B cell (primary cell): ENCODE results near the gene BTBD10. TPM values are rescaled to one million over a fixed set of nuclear protein-coding genes. Genes with fewer than 3 reads are reported as not detected.

Source experiments
- ATAC-seq: fragments of 200-7000 bp; cut with Tn5 transposase; one replicate; pipeline ENCODE4 v1.10.0; 2021; ENCODE audit warnings: low read depth, mild to moderate bottlenecking, moderate number of reproducible peaks, moderate library complexity
- CTCF ChIA-PET: fragments of 350-600 bp; sonication (Branson Sonifier 250); formaldehyde crosslinking; loops from one replicate; lab custom pipeline; 2021; ENCODE audit warnings: antibody characterized with exemption, inconsistent platforms; lab: Charles Lee
- POLR2A ChIA-PET: fragments of 350-600 bp; sonication (Branson Sonifier 250); formaldehyde crosslinking; loops from one replicate; lab custom pipeline; 2021; ENCODE audit warnings: antibody characterized with exemption; lab: Charles Lee
- DNase-seq: peaks from one replicate; pipeline ENCODE4 v3.0.0; 2013
- H2AFZ ChIP-seq: 2 replicates; pipeline ENCODE4 v1.6.1; 2012; ENCODE audit warnings: mild to moderate bottlenecking, low read depth, low read length; ENCODE audit not compliant: insufficient read depth, poor library complexity, severe bottlenecking
- H3K27ac ChIP-seq, 2 donors: 1 replicate in 1 of 2; 2 replicates in 1 of 2; pipeline ENCODE4 v1.5.1; 2012 to 2013; ENCODE audit warnings: low read length in 2 of 2, mild to moderate bottlenecking in 2 of 2, moderate library complexity in 1 of 2
- H3K27me3 ChIP-seq, 4 experiments: fragments of 200-600 bp in 1 of 4; sonication (generic) in 1 of 4; replicated peaks in 1 of 4; 1 replicate in 2 of 4; 2 replicates in 2 of 4; pipeline versions ENCODE4 v1.6.1 to v1.7.0; 2013 to 2016; ENCODE audit warnings: low read length in 3 of 4, mild to moderate bottlenecking in 2 of 4, mixed read lengths in 1 of 4, moderate library complexity in 1 of 4; ENCODE audit not compliant: insufficient read depth in 4 of 4, control insufficient read depth in 3 of 4; ENCODE audit errors: control extremely low read depth in 1 of 4
- H3K36me3 ChIP-seq, 2 experiments: replicated peaks in 1 of 2; 1 replicate in 1 of 2; 2 replicates in 1 of 2; pipeline versions ENCODE4 v1.6.1 to v1.7.1; 2013; ENCODE audit warnings: low read length in 1 of 2; ENCODE audit not compliant: insufficient read depth in 2 of 2, control insufficient read depth in 1 of 2; ENCODE audit errors: control extremely low read depth in 1 of 2, extremely low read depth in 1 of 2
- H3K4me1 ChIP-seq, 2 donors: fragments of 200-600 bp in 1 of 2; sonication (generic) in 1 of 2; 1 replicate in 1 of 2; 2 replicates in 1 of 2; pipeline versions ENCODE4 v1.5.1 to v1.6.1; 2013 to 2017; ENCODE audit warnings: low read length in 2 of 2; ENCODE audit not compliant: control insufficient read depth in 2 of 2, insufficient read depth in 2 of 2
- H3K4me2 ChIP-seq: replicated peaks from 2 replicates; pipeline ENCODE3; 2012; ENCODE audit warnings: mild to moderate bottlenecking, low read depth, low read length; ENCODE audit not compliant: poor library complexity, severe bottlenecking
- H3K4me3 ChIP-seq, 5 experiments: fragments of 200-600 bp in 1 of 5; sonication (generic) in 1 of 5; 1 replicate in 3 of 5; 2 replicates in 2 of 5; pipeline versions ENCODE4 v1.5.1 to v1.7.0; 2011 to 2016; ENCODE audit warnings: low read length in 4 of 5, mild to moderate bottlenecking in 4 of 5, low read depth in 2 of 5, control low read depth in 1 of 5, moderate library complexity in 1 of 5; ENCODE audit not compliant: insufficient read depth in 1 of 5; ENCODE audit errors: control extremely low read depth in 1 of 5, extremely low read depth in 1 of 5
- H3K79me2 ChIP-seq: fragments of 200-600 bp; sonication (generic); one replicate; pipeline ENCODE4 v1.6.0; 2016; ENCODE audit warnings: low read length; ENCODE audit not compliant: control insufficient read depth, insufficient read depth
- H3K9ac ChIP-seq: fragments of 200-600 bp; sonication (generic); 2 replicates; pipeline ENCODE4 v1.6.1; 2017; ENCODE audit warnings: mild to moderate bottlenecking, low read length, moderate library complexity
- H3K9me3 ChIP-seq, 3 donors: one replicate each; pipeline versions ENCODE4 v1.6.1 to v1.7.1; 2013; ENCODE audit warnings: low read length in 2 of 3; ENCODE audit not compliant: control insufficient read depth in 2 of 3, insufficient read depth in 1 of 3; ENCODE audit errors: control extremely low read depth in 1 of 3
- H4K20me1 ChIP-seq: 2 replicates; pipeline ENCODE4 v1.6.0; 2012; ENCODE audit warnings: mild to moderate bottlenecking, low read length; ENCODE audit not compliant: insufficient read depth, control insufficient read depth, poor library complexity, severe bottlenecking
- H3K27ac Mint-ChIP-seq: one replicate; pipeline ENCODE4 v1.8.0; 2021; ENCODE audit warnings: mixed read lengths
- H3K27me3 Mint-ChIP-seq: one replicate; pipeline ENCODE4 v1.8.0; 2021; ENCODE audit warnings: mixed read lengths
- H3K4me1 Mint-ChIP-seq: one replicate; pipeline ENCODE4 v1.8.0; 2021; ENCODE audit warnings: mixed read lengths
- H3K4me3 Mint-ChIP-seq: one replicate; pipeline ENCODE4 v1.8.0; 2021; ENCODE audit warnings: mixed read lengths
- H3K9me3 Mint-ChIP-seq: one replicate; pipeline ENCODE4 v1.8.0; 2022; ENCODE audit warnings: mixed read lengths; ENCODE audit not compliant: insufficient read depth
- EZH2 ChIP-seq: IDR thresholded peaks from 2 replicates; pipeline ENCODE4 v1.6.1; 2012; ENCODE audit warnings: borderline replicate concordance, low read depth, mild to moderate bottlenecking, moderate library complexity, low read length; ENCODE audit not compliant: insufficient read depth, poor library complexity, severe bottlenecking
- WGBS: methylation state at CpG from one replicate; pipeline ENCODE4 v1.1.5; 2013; ENCODE audit warnings: missing lambda C conversion rate; ENCODE audit not compliant: insufficient coverage; 5-methylcytosine and 5-hydroxymethylcytosine counted together
- intact Hi-C: fragments of 100-400 bp; cut with micrococcal nuclease; formaldehyde crosslinking; loops from one replicate; pipeline ENCODE4 v1.10.0; 2022
- polyA plus RNA-seq: library from polyadenylated mRNA; depleted of rRNA; stranded (reverse); fragments of >200 nt; gene quantifications from 2 replicates; pipeline ENCODE4 v1.2.3, GENCODE V29; 2012
- total RNA-seq, 2 donors: library from RNA; stranded (reverse); fragments of 120-200 nt in 1 of 2; gene quantifications; 1 replicate in 1 of 2; 2 replicates in 1 of 2; pipeline versions ENCODE4 v1.2.3 to v1.2.4, GENCODE V29; 2013 to 2022
- TF ChIP-seq, protein P1 (sequence below): fragments of 200-600 bp; IDR thresholded peaks from one replicate; pipeline ENCODE4 v1.8.0; 2022; ENCODE audit warnings: antibody characterized with exemption, mild to moderate bottlenecking

BTBD10 gene
- total and polyA plus RNA-seq, 2 donors (not counting 1 experiment from before 2014, with no cell fraction given): 8.2 to 19.6 TPM

DNA sequence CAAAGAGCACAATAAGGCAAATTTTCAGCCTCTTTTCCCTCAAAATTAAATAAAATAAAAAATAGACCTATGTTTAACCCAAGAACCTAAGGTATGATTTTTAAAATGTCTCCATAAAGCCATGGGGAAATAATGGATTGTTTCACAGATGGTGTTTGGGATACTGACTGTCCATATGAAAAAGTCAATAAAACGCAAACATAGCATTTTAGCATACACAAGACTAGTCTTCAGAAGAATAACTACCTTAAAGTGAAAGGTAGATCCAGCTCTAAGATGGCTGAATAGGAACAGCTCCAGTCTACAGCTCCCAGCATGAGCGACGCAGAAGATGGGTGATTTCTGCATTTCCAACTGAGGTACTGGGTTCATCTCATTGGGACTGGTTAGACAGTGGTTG, 16.7 kb upstream of the BTBD10 start:
- no peak overlapping the region for H3K4me2 ChIP-seq
- no peak overlapping the region for H3K9ac ChIP-seq
- ChIA-PET CTCF (no interaction called here), POLR2A (no interaction called here)
- H3K27ac Mint-ChIP-seq: no peak overlapping the region
- WGBS: no CpG with 5 or more reads among the region's 3 CpGs
- H3K79me2 ChIP-seq: no peaks in the 10 kb centered on the region
- no peaks in the 10 kb centered on the region for H3K4me1 Mint-ChIP-seq
- intact Hi-C loops: no loop called here
- no peaks in the 10 kb centered on the region for H3K36me3 ChIP-seq
- no peak overlapping the region for H2AFZ ChIP-seq
- peaks cover 0 to 17% (median 5%) of the 10 kb centered on the region in 4 experiments for H3K27me3 ChIP-seq
- H3K9me3 Mint-ChIP-seq: no peaks in the 10 kb centered on the region
- TF ChIP-seq, protein P1, sequence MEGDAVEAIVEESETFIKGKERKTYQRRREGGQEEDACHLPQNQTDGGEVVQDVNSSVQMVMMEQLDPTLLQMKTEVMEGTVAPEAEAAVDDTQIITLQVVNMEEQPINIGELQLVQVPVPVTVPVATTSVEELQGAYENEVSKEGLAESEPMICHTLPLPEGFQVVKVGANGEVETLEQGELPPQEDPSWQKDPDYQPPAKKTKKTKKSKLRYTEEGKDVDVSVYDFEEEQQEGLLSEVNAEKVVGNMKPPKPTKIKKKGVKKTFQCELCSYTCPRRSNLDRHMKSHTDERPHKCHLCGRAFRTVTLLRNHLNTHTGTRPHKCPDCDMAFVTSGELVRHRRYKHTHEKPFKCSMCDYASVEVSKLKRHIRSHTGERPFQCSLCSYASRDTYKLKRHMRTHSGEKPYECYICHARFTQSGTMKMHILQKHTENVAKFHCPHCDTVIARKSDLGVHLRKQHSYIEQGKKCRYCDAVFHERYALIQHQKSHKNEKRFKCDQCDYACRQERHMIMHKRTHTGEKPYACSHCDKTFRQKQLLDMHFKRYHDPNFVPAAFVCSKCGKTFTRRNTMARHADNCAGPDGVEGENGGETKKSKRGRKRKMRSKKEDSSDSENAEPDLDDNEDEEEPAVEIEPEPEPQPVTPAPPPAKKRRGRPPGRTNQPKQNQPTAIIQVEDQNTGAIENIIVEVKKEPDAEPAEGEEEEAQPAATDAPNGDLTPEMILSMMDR: no peak
- no peak for TF ChIP-seq EZH2
- no peak overlapping the region for H3K27ac ChIP-seq
- DNase-seq (no peak), ATAC-seq (no peak)
- peaks cover 29% of the 10 kb centered on the region for H3K27me3 Mint-ChIP-seq
- no peak overlapping the region for H3K4me3 ChIP-seq
- no peaks in the 10 kb centered on the region for H4K20me1 ChIP-seq
- H3K9me3 ChIP-seq: no peaks in the 10 kb centered on the region
- H3K4me1 ChIP-seq: no peaks in the 10 kb centered on the region
- H3K4me3 Mint-ChIP-seq: no peak overlapping the region

DNA sequence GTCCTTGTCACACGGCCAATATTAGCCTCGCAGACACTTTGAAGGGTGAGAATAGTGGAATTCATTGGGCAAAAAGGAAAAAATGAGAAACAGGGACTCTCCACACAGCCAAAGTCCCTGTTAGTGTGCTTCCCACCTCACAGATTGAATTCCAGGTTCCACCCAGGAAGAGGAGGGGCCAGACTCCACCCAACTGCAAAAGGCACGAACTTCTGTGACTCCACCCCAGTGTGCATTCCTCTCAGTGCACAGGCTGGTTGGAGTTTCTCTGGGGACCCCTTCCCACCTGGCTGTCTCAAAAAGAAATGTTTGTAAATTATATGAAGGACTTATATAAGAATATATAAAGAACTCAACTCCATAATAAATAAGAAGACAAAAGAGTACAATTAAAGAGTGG, 12.1 kb upstream of the BTBD10 start:
- no peaks in the 10 kb centered on the region for H3K4me1 Mint-ChIP-seq

More for the DNA sequence above, 12.1 kb upstream of the BTBD10 start:
- Histone ChIP-seq H3K4me1 (no peaks in the 10 kb centered on the region), H3K36me3 (no peaks in the 10 kb centered on the region), H3K27me3 (peaks cover 0 to 17% (median 5%) of the 10 kb centered on the region in 4 experiments), H3K4me3 (no peak overlapping the region), H3K9ac (no peak overlapping the region), H3K79me2 (no peaks in the 10 kb centered on the region), H3K9me3 (no peaks in the 10 kb centered on the region), H4K20me1 (no peaks in the 10 kb centered on the region), H2AFZ (no peak overlapping the region), H3K4me2 (no peak overlapping the region), H3K27ac (no peak overlapping the region)
- intact Hi-C loops: no loop called here
- Mint-ChIP-seq H3K4me3 (no peak overlapping the region), H3K27ac (no peak overlapping the region), H3K9me3 (no peaks in the 10 kb centered on the region), H3K27me3 (peaks cover 18% of the 10 kb centered on the region)
- ChIA-PET POLR2A (no interaction called here), CTCF (no interaction called here)
- DNase-seq (no peak), ATAC-seq (no peak)
- no CpG with 5 or more reads among the region's 3 CpGs for WGBS
- TF ChIP-seq, protein P1: no peak
- TF ChIP-seq EZH2: no peak
